Astrocyte of the cerebellum (primary cell): ENCODE results near the gene SETD9.
A peak's percentile ranks its signal among the peaks of the same experiment; 100 is the strongest.

Experiments
- DNase-seq: peaks from one replicate; pipeline ENCODE4 v3.0.0-alpha.2; 2011; ENCODE audit warnings: low read depth
- H3K4me3 ChIP-seq: 2 replicates; pipeline ENCODE4 v1.5.1; 2011; ENCODE audit warnings: mild to moderate bottlenecking, low read depth, low read length, moderate library complexity
- CTCF ChIP-seq: IDR thresholded peaks from 2 replicates; pipeline ENCODE4 v1.5.1; 2012; ENCODE audit warnings: low read length, low read depth, moderate library complexity, mild to moderate bottlenecking; ENCODE audit errors: missing control alignments
- in situ Hi-C: cut with HindIII; loops from 2 replicates; pipeline ENCODE4 v1.10.0; 2017; ENCODE audit warnings: low sequenced_read_pairs

The SETD9 gene

DNA sequence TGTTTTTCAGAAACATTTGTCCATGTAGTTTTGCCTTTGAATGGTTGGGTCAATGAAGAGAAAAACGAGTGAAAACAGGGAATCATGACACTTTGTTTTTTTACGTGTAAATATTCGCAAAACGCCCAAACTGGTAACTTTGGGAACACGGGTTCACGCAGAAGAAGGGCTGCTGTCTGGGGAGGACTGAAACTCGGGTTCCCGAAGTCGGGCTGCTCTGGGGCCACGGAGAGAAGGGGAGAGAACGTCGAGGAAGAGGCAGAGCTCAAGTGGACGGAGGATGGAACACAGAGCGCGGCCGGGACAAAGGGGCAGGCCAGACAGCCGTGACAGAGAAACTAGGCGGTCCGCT, 478 bp upstream of the SETD9 start:
- H3K4me3 ChIP-seq: peak overlapping the region; percentile 61
- DNase-seq: no peak
- no peak for TF ChIP-seq CTCF
- in situ Hi-C loops: loop anchor here (25.0 kb wide), 1 partner anchor 353 kb away; no protein-coding TSS in a partner anchor

- peak overlapping the region; percentile 61 for H3K4me3 ChIP-seq
- no peak for DNase-seq
- in situ Hi-C loops: loop anchor here (25.0 kb wide), 1 partner anchor 352 kb away; no protein-coding TSS in a partner anchor
- TF ChIP-seq CTCF: no peak
These were observed 992 bp downstream of the SETD9 start for GRCh38 chr5:56910210-56910965.

DNA sequence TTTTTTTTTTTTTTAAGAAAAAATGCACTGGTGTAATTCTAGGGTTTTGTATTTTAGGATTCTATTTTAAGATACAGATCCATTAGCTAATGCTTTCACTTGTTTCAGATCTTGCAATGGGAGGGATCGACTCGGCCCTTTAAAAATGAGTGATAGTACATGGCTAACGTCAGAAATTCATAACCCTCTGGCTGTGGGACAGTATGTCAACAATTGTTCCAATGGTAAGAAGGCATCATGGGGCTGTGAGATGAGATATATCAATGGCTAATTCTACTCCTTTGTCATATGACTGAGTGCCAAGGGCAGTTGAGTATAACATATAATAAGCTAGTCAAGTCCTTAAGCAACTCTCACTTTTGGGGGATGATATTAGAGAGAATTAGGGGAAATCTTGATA, 4.4 kb downstream of the SETD9 start:
- H3K4me3 ChIP-seq: no peak overlapping the region
- DNase-seq: no peak
- in situ Hi-C loops: loop anchor here (25.0 kb wide), 1 partner anchor 349 kb away; no protein-coding TSS in a partner anchor
- TF ChIP-seq CTCF: no peak

GRCh38 chr5:56914678-56915077, 5.3 kb downstream of the SETD9 start:
- no peak for TF ChIP-seq CTCF
- in situ Hi-C loops: loop anchor here (25.0 kb wide), 1 partner anchor 348 kb away; no protein-coding TSS in a partner anchor
- no peak for DNase-seq
- H3K4me3 ChIP-seq: no peak overlapping the region

- no peak overlapping the region for H3K4me3 ChIP-seq
- no peak for TF ChIP-seq CTCF
- in situ Hi-C loops: loop anchor here (25.0 kb wide), 1 partner anchor 345 kb away; no protein-coding TSS in a partner anchor
- DNase-seq: no peak
These were observed 8.1 kb downstream of the SETD9 start for GRCh38 chr5:56917534-56917933.

DNA sequence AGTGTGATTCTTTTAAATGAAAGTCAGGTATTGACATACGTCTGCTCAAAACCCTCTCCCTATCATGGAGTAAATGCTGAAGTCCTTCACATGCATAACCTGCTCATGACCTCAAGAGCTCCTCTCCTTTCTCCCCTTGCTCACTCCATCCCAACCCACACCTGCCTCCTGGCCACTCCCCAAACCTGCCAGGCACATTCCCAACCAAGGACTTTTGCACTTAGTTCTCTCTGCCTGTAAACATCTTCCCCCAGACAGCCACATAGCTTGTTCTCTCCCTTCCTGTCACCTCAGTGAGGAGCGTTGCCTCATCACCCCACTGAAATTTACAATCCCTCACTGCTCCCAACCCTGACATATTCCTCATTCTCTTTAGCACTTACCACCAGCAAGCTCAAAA, 8.7 kb downstream of the SETD9 start:
- in situ Hi-C loops: loop anchor here (25.0 kb wide), 1 partner anchor 344 kb away; no protein-coding TSS in a partner anchor
- TF ChIP-seq CTCF: no peak
- DNase-seq: no peak
- no peak overlapping the region for H3K4me3 ChIP-seq
